K562 (cell line): Measurements from ENCODE around the gene PLP2. TPM values are rescaled to one million over a fixed set of nuclear protein-coding genes. Genes with fewer than 3 reads are reported as not detected.

Experiments used
- HSF4 ChIP-seq: fragments of 250-450 bp; sonication (Bioruptor Pico); IDR thresholded peaks from 2 replicates; pipeline ENCODE4 v2.1.2; 2022; ENCODE audit warnings: mild to moderate bottlenecking, moderate library complexity, borderline replicate concordance
- NONO ChIP-seq, 2 experiments: fragments of 200-400 bp in 1 of 2; fragments of 450-650 bp in 1 of 2; formaldehyde crosslinking in 1 of 2; IDR thresholded peaks; 2 replicates each; pipeline ENCODE4 v1.6.1; 2017; ENCODE audit warnings: low read depth in 2 of 2, mild to moderate bottlenecking in 2 of 2, moderate library complexity in 2 of 2, low read length in 1 of 2
- SIN3B ChIP-seq: fragments of 450-650 bp; IDR thresholded peaks from 2 replicates; pipeline ENCODE4 v1.6.1; 2017; ENCODE audit warnings: low read depth, mild to moderate bottlenecking, moderate library complexity
- SRSF1 ChIP-seq: fragments of 200-400 bp; formaldehyde crosslinking; IDR thresholded peaks from 2 replicates; pipeline ENCODE4 v1.6.1; 2017; ENCODE audit warnings: mild to moderate bottlenecking, low read depth, low read length, moderate library complexity
- ZNF79 ChIP-seq: fragments of 250-450 bp; sonication (Bioruptor Pico); IDR thresholded peaks from 2 replicates; pipeline ENCODE4 v1.4.0; 2020; ENCODE audit warnings: low read depth, mild to moderate bottlenecking, moderate library complexity
- polyA plus RNA-seq, 8 experiments: library from polyadenylated mRNA; depleted of rRNA in 4 of 8; stranded (reverse) in 5 of 8; unstranded in 3 of 8; fragments of >200 nt; fragmentation: Nextera tagmentation in 2 of 8; fragmentation: Illumina TruSeq in 1 of 8; extraction: Ambion mirVana in 2 of 8; extraction: Trizol in 1 of 8; gene quantifications; 2 replicates each; pipeline versions ENCODE4 v1.2.1 to v1.2.3, GENCODE V29; 2011 to 2014; ENCODE audit warnings: inconsistent platforms in 1 of 8, missing spikeins in 1 of 8
- total RNA-seq, 7 experiments: library from RNA; depleted of rRNA in 6 of 7; stranded (reverse); fragments of >200 nt in 6 of 7; fragmentation: Illumina TruSeq in 2 of 7; extraction: Trizol in 2 of 7; gene quantifications; 2 replicates each; pipeline versions ENCODE4 v1.2.1 to v1.2.3, GENCODE V29; 2011 to 2021; ENCODE audit warnings: low replicate concordance in 1 of 7
- TF ChIP-seq, protein P1 (sequence below): IDR thresholded peaks from 2 replicates; pipeline ENCODE4 v1.6.1; 2016; ENCODE audit warnings: missing genetic modification characterization, missing compliant biosample characterization
- TF ChIP-seq, protein P2 (sequence below): sonication (generic); formaldehyde crosslinking; IDR thresholded peaks from 2 replicates; pipeline ENCODE4 v1.8.0; 2022; ENCODE audit warnings: mild to moderate bottlenecking, low read depth, missing genetic modification reagents
- TF ChIP-seq, protein P3 (sequence below): fragments of 250-450 bp; sonication (Bioruptor Pico); IDR thresholded peaks from 2 replicates; pipeline ENCODE4 v1.5.0; 2021; ENCODE audit warnings: mild to moderate bottlenecking, moderate library complexity
- TF ChIP-seq, protein P4 (sequence below): sonication (generic); formaldehyde crosslinking; IDR thresholded peaks from 2 replicates; pipeline ENCODE4 v1.8.0; 2023; ENCODE audit warnings: mild to moderate bottlenecking, missing genetic modification reagents
- TF ChIP-seq, protein P5 (sequence below), 2 experiments: IDR thresholded peaks in 1 of 2; conservative IDR thresholded peaks in 1 of 2; 2 replicates each; pipeline ENCODE4 v1.6.1; 2016; ENCODE audit warnings: low read depth in 2 of 2, mild to moderate bottlenecking in 1 of 2, missing compliant biosample characterization in 1 of 2, missing genetic modification characterization in 1 of 2, moderate library complexity in 1 of 2

The PLP2 gene
- total and polyA plus RNA-seq, 9 of the 15 experiments (the other 6 are each of a cell fraction or from before 2014, with no cell fraction given) = 34.7 to 236 (median 112) TPM

DNA sequence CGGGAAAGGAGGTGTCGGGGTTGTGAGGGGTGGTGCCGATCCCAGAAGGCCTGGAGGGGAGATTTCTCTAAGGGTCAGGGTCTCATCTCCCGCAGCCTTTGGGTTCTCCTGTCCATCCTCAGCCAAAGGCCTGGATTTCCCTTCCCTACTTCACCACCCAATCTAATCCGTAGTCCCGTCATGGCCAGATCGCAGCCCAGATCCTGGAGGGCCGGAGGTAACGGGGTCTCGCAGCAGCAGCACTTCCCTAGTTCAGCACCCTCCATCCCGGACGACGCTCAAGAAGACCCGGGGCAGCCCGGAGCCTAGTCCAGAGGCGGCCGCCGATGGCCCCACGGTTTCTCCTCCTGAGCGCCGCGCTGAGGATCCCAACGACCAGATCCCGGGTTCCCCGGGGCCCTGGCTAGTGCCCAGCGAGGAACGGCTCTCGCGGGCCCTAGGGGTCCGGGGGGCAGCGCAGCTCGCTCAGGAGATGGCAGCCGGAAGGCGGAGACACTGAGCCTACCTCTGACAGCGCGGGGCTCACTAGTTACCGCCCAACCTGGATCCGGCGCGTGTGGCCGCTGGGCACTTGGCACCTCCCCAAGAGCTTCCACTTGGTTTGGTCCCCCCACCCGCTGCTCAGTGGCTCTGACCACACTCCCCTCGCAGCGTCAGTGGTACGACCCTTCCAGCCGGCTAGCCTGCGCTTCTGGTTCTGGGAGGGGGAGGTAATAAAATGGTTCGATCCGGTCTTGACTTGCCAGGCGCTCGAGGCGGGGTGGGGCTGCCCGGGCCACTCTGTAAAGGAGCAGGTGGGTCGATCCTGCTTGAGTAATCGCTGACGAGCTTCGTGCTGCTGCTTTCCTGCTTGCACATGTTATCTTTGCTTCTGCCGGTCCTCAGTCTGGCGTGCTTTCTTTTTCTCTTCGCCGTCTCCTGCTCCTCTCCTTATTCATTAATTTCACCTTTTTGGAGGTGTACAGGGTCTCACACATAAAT lies 5.5 kb upstream of the PLP2 start (continued):
- TF ChIP-seq, protein P1, sequence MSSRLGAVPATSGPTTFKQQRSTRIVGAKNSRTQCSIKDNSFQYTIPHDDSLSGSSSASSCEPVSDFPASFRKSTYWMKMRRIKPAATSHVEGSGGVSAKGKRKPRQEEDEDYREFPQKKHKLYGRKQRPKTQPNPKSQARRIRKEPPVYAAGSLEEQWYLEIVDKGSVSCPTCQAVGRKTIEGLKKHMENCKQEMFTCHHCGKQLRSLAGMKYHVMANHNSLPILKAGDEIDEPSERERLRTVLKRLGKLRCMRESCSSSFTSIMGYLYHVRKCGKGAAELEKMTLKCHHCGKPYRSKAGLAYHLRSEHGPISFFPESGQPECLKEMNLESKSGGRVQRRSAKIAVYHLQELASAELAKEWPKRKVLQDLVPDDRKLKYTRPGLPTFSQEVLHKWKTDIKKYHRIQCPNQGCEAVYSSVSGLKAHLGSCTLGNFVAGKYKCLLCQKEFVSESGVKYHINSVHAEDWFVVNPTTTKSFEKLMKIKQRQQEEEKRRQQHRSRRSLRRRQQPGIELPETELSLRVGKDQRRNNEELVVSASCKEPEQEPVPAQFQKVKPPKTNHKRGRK (tag) = no peak
- TF ChIP-seq SRSF1 (no peak), ZNF79 (no peak), NONO (IDR thresholded peaks at IDR 0.05; ENCODE audit: low read depth in 2 of 2, low read length in 1 of 2) (peak in 1 of 2 experiments; percentile 76; a peak in 1 of 4 replicates), SIN3B (no peak), HSF4 (CRISPR knock-in tag) (no peak)
- TF ChIP-seq, protein P2, sequence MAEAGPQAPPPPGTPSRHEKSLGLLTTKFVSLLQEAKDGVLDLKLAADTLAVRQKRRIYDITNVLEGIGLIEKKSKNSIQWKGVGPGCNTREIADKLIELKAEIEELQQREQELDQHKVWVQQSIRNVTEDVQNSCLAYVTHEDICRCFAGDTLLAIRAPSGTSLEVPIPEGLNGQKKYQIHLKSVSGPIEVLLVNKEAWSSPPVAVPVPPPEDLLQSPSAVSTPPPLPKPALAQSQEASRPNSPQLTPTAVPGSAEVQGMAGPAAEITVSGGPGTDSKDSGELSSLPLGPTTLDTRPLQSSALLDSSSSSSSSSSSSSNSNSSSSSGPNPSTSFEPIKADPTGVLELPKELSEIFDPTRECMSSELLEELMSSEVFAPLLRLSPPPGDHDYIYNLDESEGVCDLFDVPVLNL (CRISPR knock-in tag) = no peak
- TF ChIP-seq, protein P3, sequence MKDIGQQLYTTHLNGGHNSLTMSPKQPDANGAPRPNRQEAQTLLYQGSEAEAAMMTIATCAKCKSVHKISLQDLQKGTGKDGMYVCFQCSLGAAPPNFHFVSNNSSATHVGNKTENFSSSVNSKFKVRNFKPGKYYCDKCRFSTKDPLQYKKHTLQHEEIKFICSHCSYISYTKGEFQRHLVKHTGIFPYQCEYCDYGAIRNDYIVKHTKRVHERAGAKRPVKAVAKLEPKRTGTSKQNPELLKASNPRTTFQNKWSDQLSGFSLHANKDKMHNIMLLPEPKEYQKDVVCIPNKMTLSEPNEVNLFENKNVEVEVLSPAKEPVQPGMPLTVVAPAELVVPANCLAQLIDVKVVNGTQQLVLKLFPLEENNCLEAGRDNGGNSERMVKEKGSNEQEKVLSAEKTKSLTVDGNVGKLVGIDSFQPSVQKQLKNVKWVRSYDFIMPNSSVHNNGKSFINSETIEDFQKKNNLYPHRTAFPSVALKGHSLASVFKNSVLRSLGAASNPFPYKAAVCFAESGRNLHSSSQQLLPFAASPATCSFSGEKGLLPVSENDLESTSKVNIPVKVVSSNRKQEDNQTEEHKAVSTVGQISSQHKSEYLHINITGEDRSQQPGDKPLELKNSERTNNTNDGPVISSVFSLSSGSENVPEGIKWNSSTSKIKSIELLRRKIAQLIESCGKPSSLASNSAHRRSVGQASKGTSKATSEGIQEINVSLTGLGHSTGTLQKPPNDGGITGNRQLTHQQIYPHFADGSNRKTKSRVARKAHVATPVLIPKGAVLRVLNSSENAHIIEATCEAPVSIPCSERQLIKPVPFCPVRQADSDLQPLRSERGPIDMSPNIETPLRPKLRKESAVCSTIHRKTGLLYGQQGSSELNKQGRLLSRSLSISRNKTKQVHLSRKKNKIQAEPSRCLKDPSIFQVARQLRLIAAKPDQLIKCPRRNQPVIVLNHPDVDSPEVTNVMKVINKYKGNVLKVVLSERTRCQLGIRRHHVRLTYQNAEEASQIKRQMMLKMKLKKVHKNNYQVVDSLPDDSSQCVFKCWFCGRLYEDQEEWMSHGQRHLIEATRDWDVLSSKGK (CRISPR knock-in tag) = no peak
- TF ChIP-seq, protein P4, sequence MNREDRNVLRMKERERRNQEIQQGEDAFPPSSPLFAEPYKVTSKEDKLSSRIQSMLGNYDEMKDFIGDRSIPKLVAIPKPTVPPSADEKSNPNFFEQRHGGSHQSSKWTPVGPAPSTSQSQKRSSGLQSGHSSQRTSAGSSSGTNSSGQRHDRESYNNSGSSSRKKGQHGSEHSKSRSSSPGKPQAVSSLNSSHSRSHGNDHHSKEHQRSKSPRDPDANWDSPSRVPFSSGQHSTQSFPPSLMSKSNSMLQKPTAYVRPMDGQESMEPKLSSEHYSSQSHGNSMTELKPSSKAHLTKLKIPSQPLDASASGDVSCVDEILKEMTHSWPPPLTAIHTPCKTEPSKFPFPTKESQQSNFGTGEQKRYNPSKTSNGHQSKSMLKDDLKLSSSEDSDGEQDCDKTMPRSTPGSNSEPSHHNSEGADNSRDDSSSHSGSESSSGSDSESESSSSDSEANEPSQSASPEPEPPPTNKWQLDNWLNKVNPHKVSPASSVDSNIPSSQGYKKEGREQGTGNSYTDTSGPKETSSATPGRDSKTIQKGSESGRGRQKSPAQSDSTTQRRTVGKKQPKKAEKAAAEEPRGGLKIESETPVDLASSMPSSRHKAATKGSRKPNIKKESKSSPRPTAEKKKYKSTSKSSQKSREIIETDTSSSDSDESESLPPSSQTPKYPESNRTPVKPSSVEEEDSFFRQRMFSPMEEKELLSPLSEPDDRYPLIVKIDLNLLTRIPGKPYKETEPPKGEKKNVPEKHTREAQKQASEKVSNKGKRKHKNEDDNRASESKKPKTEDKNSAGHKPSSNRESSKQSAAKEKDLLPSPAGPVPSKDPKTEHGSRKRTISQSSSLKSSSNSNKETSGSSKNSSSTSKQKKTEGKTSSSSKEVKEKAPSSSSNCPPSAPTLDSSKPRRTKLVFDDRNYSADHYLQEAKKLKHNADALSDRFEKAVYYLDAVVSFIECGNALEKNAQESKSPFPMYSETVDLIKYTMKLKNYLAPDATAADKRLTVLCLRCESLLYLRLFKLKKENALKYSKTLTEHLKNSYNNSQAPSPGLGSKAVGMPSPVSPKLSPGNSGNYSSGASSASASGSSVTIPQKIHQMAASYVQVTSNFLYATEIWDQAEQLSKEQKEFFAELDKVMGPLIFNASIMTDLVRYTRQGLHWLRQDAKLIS = no peak
- TF ChIP-seq, protein P5, sequence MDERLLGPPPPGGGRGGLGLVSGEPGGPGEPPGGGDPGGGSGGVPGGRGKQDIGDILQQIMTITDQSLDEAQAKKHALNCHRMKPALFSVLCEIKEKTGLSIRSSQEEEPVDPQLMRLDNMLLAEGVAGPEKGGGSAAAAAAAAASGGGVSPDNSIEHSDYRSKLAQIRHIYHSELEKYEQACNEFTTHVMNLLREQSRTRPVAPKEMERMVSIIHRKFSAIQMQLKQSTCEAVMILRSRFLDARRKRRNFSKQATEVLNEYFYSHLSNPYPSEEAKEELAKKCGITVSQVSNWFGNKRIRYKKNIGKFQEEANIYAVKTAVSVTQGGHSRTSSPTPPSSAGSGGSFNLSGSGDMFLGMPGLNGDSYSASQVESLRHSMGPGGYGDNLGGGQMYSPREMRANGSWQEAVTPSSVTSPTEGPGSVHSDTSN (CRISPR knock-in tag; IDR thresholded peaks at IDR 0.05; ENCODE audit: low read depth) = no peak
- TF ChIP-seq, protein P5 (tag; conservative IDR thresholded peaks at IDR 0.05; ENCODE audit: low read depth) = no peak
